Mononuclear cell (primary cell): ENCODE measurements around the gene EVA1C. TPM values are rescaled to one million over a fixed set of nuclear protein-coding genes. Genes with fewer than 3 reads are reported as not detected.
"Not testable (repeated sequence)": the region's sequence is repeated elsewhere in the genome, so short reads cannot be mapped to it uniquely, and the experiment has no call there.

ENCODE experiments used
- H3K27me3 ChIP-seq: 2 replicates; pipeline ENCODE4 v1.6.0; 2011; ENCODE audit warnings: low read length, control low read depth; ENCODE audit not compliant: insufficient read depth
- H3K4me1 ChIP-seq: 2 replicates; pipeline ENCODE4 v1.5.1; 2011; ENCODE audit warnings: mild to moderate bottlenecking, low read length, control low read depth; ENCODE audit not compliant: insufficient read depth
- H3K4me3 ChIP-seq: 2 replicates; pipeline ENCODE4 v1.5.1; 2011; ENCODE audit warnings: mild to moderate bottlenecking, low read length, moderate library complexity
- H3K9me3 ChIP-seq: 2 replicates; pipeline ENCODE4 v1.5.1; 2011; ENCODE audit warnings: low read depth, mild to moderate bottlenecking, control low read depth, low read length
- total RNA-seq: library from RNA; depleted of rRNA; stranded (reverse); fragments of >200 nt; gene quantifications from one replicate; pipeline ENCODE4 v1.2.3, GENCODE V29; 2012

The EVA1C gene
- total RNA-seq, 1 donor = 4.9 TPM

- H3K27me3 ChIP-seq = no peaks in the 10 kb centered on the region
- no peaks in the 10 kb centered on the region for H3K4me1 ChIP-seq
- no peaks in the 10 kb centered on the region for H3K9me3 ChIP-seq
- no peak overlapping the region for H3K4me3 ChIP-seq
Observed at GRCh38 chr21:32457360-32457840, 44.9 kb downstream of the EVA1C start.

DNA sequence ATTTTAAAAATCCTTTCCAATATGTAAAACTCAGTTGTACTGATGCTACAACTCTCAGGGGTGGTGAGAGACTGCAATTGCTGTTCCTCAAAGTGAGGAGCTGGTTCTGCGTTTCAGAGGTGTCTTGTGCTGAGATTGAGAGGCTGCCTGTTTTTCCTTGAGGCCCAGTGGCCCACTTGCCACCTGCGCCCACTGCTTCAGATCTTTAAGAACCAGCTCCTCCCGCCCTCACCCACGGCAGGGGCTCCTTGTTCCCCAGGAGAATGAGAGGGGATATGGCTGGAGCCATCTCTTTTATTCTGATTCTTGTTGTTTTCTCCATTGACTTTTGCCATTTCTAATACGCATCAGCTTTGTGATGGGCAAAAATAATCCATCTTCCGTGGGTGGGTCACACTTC lies 45.5 kb downstream of the EVA1C start:
- no peaks in the 10 kb centered on the region for H3K4me1 ChIP-seq
- H3K4me3 ChIP-seq = no peak overlapping the region
- H3K9me3 ChIP-seq = no peaks in the 10 kb centered on the region
- H3K27me3 ChIP-seq = no peaks in the 10 kb centered on the region

DNA sequence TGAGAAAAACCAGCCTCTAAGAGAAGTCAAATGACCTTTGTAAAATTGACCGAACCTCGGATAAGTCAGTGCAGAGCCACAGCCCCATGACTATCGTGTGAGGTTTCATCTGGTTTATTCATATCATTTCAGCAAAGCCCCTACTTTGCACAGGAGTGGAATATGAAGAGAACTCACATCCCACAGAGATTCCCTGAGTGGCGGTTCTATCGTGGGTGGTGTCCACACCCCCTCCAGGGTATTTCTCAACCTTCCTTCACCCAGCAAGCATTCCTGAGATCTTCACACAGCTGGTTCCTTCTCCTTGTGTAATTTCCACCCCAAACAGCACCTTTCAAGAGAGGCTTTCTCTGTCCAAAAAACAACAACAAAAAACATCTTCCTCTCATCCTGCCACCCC lies 47.5 kb downstream of the EVA1C start:
- no peak overlapping the region for H3K4me3 ChIP-seq
- H3K27me3 ChIP-seq = no peaks in the 10 kb centered on the region
- no peaks in the 10 kb centered on the region for H3K4me1 ChIP-seq
- H3K9me3 ChIP-seq = no peaks in the 10 kb centered on the region

- no peaks in the 10 kb centered on the region for H3K9me3 ChIP-seq
- H3K4me1 ChIP-seq = no peaks in the 10 kb centered on the region
- no peak overlapping the region for H3K4me3 ChIP-seq
- H3K27me3 ChIP-seq = no peaks in the 10 kb centered on the region
Observed at GRCh38 chr21:32461503-32461902, 49.0 kb downstream of the EVA1C start.

GRCh38 chr21:32462564-32462963 lies 50.1 kb downstream of the EVA1C start:
- not testable (repeated sequence) for H3K27me3 ChIP-seq

GRCh38 chr21:32463367-32463766 lies 50.9 kb downstream of the EVA1C start:
- no peaks in the 10 kb centered on the region for H3K9me3 ChIP-seq
- H3K27me3 ChIP-seq = no peaks in the 10 kb centered on the region
- no peaks in the 10 kb centered on the region for H3K4me1 ChIP-seq
- H3K4me3 ChIP-seq = no peak overlapping the region

More at GRCh38 chr21:32462564-32462963, 50.1 kb downstream of the EVA1C start:
- not testable (repeated sequence) for H3K4me1 ChIP-seq, H3K9me3 ChIP-seq, H3K4me3 ChIP-seq

- no peaks in the 10 kb centered on the region for H3K4me1 ChIP-seq
- H3K27me3 ChIP-seq = no peaks in the 10 kb centered on the region
- no peaks in the 10 kb centered on the region for H3K9me3 ChIP-seq
- H3K4me3 ChIP-seq = no peak overlapping the region
Observed at GRCh38 chr21:32463889-32464300, 51.4 kb downstream of the EVA1C start.

- no peak overlapping the region for H3K4me3 ChIP-seq
- no peaks in the 10 kb centered on the region for H3K4me1 ChIP-seq
- H3K27me3 ChIP-seq = no peaks in the 10 kb centered on the region
- no peaks in the 10 kb centered on the region for H3K9me3 ChIP-seq
Observed at GRCh38 chr21:32467291-32467690, 54.8 kb downstream of the EVA1C start.

GRCh38 chr21:32468681-32469111 lies 56.2 kb downstream of the EVA1C start:
- Histone ChIP-seq H3K4me3 (no peak overlapping the region), H3K27me3 (no peaks in the 10 kb centered on the region), H3K4me1 (no peaks in the 10 kb centered on the region)

DNA sequence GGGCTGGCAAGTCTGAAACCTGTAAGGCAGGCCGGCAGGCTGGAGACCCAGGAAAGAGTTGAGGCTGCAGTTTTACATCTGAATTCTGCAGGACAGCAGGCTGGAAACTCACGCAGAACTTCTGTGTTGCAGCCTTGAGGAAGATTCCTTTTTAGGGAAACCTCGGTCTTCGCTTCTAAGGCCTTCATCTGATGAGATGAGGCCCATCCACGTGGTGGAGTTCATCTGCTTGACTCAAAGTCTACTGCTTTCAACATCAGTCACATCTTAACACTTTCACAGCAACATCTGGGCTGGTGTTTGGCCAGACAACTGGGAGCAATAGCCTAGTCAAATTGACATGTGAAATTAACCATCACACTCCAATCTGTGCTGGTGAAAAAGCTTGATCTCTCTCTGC lies 57.1 kb downstream of the EVA1C start:
- no peaks in the 10 kb centered on the region for H3K4me1 ChIP-seq

More at GRCh38 chr21:32468681-32469111, 56.2 kb downstream of the EVA1C start:
- no peaks in the 10 kb centered on the region for H3K9me3 ChIP-seq

GRCh38 chr21:32470206-32470605 lies 57.7 kb downstream of the EVA1C start:
- Histone ChIP-seq H3K4me1 (no peaks in the 10 kb centered on the region), H3K4me3 (no peak overlapping the region), H3K9me3 (no peaks in the 10 kb centered on the region), H3K27me3 (no peaks in the 10 kb centered on the region)

More for the DNA sequence above, 57.1 kb downstream of the EVA1C start:
- Histone ChIP-seq H3K27me3 (no peaks in the 10 kb centered on the region), H3K9me3 (no peaks in the 10 kb centered on the region), H3K4me3 (no peak overlapping the region)

GRCh38 chr21:32472890-32473765 lies 60.6 kb downstream of the EVA1C start:
- Histone ChIP-seq H3K27me3 (no peaks in the 10 kb centered on the region), H3K4me3 (no peak overlapping the region)

DNA sequence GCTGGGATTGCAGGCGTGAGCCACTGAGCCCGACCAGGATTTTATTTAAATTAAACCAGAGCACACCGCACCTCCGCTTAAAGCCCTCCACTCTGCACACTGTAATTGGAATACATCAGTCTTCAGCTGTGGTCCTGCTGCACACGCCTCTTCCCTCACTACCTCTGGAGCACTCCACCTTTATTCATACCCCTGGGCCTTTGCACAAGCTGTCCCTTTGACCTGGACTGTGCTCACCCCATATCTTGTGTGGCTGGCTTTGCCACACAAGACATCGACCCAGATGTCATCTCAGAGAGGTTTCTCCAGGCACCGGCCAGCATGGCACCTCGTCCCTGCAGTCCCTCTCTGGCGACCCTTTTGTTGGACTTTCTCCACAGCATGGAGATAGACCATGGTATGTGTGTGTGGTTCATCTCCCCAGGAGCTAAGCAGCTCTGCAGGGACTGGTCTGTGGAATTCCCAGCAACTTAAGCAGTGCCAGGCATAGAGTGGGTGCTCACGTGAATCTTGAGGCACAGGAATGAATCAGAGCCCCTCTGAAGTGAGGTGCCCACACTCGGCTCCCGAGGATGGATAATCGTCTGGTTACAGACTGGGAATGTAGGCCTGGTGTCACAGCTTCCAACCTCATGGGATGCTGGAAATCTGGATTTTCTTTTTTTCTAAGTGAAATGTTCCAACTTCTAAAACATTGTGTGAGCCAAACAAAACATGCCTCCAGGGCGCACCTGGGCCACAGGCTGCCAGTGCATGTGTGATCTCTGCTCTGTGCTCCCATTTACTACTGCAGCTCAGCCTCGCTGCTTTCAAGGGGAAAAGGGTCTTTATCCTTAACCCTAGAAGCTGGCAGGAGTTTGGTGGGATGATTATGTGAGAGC lies 61.9 kb downstream of the EVA1C start:
- Histone ChIP-seq H3K4me3 (no peak overlapping the region), H3K4me1 (no peaks in the 10 kb centered on the region), H3K9me3 (no peaks in the 10 kb centered on the region), H3K27me3 (no peaks in the 10 kb centered on the region)

More at GRCh38 chr21:32472890-32473765, 60.6 kb downstream of the EVA1C start:
- Histone ChIP-seq H3K4me1 (no peaks in the 10 kb centered on the region), H3K9me3 (no peaks in the 10 kb centered on the region)

GRCh38 chr21:32475162-32475812 lies 62.8 kb downstream of the EVA1C start:
- H3K4me3 ChIP-seq = no peak overlapping the region
- H3K27me3 ChIP-seq = no peaks in the 10 kb centered on the region
- no peaks in the 10 kb centered on the region for H3K4me1 ChIP-seq
- H3K9me3 ChIP-seq = no peaks in the 10 kb centered on the region
